C4-2B (cell line): ENCODE results near the gene MED15.
"Not testable (repeated sequence)": the region's sequence is repeated elsewhere in the genome, so short reads cannot be mapped to it uniquely, and the experiment has no call there.

ENCODE experiments used
- H3K27ac ChIP-seq: fragments of 450-650 bp; 2 replicates; pipeline ENCODE4 v1.5.1; 2017
- ZFX ChIP-seq: fragments of 450-650 bp; IDR thresholded peaks from 2 replicates; pipeline ENCODE4 v1.6.1; 2017
- TF ChIP-seq, protein P1 (sequence below): fragments of 450-650 bp; conservative IDR thresholded peaks from 2 replicates; pipeline ENCODE4 v1.5.1; 2017; ENCODE audit warnings: mild to moderate bottlenecking

The MED15 gene

GRCh38 chr22:20475115-20475436 is 32.3 kb upstream of the MED15 start:
- TF ChIP-seq, protein P1, sequence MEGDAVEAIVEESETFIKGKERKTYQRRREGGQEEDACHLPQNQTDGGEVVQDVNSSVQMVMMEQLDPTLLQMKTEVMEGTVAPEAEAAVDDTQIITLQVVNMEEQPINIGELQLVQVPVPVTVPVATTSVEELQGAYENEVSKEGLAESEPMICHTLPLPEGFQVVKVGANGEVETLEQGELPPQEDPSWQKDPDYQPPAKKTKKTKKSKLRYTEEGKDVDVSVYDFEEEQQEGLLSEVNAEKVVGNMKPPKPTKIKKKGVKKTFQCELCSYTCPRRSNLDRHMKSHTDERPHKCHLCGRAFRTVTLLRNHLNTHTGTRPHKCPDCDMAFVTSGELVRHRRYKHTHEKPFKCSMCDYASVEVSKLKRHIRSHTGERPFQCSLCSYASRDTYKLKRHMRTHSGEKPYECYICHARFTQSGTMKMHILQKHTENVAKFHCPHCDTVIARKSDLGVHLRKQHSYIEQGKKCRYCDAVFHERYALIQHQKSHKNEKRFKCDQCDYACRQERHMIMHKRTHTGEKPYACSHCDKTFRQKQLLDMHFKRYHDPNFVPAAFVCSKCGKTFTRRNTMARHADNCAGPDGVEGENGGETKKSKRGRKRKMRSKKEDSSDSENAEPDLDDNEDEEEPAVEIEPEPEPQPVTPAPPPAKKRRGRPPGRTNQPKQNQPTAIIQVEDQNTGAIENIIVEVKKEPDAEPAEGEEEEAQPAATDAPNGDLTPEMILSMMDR: no peak
- TF ChIP-seq ZFX: no peak
- no peak overlapping the region for H3K27ac ChIP-seq

DNA sequence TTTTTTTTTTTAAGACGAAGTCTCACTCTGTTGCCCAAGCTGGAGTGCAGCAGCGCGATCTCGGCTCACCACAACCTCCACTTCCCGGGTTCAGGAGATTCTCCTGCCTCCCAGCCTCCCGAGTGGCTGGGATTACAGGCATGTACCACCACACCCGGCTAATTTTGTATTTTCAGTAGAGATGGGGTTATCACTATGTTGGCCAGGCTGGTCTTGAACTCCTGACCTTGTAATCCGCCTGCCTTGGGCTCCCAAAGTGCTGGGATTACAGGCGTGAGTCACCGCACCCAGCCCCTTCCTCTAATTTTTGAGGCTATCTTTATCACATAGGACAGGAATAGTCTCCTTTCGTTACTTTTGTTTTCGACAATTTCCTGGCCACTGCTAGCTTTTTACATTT is 31.8 kb upstream of the MED15 start:
- H3K27ac ChIP-seq: not testable (repeated sequence)

DNA sequence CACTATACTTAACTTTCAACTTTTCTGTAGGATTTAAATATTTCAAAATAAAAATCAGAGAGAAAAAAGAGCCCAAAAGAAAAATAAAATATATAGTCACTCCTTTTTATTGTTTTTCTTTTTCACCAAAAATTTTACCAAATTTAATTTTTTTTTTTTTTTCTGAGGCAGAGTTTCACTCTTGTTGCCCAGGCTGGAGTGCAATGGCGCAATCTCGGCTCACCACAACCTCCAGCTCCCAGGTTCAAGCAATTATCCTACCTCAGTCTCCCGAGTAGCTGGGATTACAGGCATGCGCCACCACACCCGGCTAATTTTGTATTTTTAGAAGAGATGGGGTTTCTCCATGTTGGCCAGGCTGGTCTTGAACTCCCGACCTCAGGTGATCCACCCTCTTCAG is 29.4 kb upstream of the MED15 start:
- H3K27ac ChIP-seq: not testable (repeated sequence)

DNA sequence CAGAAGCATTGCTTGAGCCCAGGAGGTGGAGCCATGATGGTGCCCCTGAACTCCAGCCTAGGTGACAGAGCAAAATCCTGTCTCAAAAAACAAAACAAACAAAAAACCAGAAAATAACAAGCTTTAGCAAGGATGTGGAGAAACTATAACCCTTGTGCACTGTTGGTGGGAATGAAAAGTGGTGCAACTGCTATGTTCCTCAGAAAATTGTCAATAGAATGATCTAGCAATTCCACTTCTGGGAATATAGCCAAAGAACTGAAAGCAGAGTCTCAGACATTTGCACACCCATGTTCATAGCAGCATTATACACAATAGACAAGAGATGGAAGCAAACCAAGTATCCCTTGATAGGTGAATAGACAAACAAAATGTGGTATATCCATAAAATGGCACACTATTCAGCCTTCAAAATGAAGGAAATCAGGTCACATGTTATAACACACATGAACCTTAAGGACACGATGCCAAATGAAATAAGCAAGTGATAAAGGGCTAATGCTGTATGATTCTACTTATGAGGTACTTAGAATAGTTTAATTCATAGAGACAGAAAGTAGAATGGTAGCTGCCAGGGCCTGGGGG is 27.7 kb upstream of the MED15 start:
- TF ChIP-seq ZFX: no peak
- TF ChIP-seq, protein P1: no peak
- no peak overlapping the region for H3K27ac ChIP-seq

GRCh38 chr22:20483143-20483506 is 24.3 kb upstream of the MED15 start:
- H3K27ac ChIP-seq: not testable (repeated sequence)

- no peak overlapping the region for H3K27ac ChIP-seq
- TF ChIP-seq, protein P1: no peak
- no peak for TF ChIP-seq ZFX
Measured at GRCh38 chr22:20483771-20484170, 23.6 kb upstream of the MED15 start.

DNA sequence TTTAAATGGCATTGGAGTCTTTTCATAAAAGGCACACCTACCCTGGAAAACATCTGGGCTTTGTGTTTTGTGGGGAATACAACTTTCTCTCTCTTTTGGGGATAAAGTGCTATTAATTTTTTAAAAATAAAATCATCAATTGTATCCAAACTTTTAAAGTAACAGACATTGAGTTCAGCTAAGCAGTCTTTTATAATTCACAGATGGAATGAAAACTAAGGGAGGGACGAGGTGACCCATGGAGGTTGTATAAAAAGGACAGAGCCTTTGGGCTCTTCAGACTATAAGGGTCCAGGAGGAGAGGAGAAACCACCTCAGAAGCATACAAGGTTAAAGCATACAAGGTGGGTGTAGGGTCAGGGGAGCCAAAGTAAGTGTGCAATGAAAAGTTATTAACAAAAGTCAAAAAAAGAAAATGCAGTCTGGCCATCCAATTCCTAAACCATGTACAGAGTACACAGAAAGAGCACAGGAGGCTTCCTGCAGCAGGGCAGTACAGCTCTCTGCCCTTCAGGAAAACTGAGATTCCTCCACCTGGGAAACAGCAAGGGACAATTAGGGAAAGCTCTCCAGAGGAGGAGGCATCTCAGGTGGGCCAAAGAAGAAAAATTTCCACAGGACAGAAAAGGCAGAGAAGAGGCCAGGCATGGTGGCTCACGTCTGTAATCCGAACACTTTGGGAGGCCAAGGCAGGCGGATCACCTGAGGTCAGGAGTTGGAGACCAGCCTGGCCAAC is 22.3 kb upstream of the MED15 start:
- no peak overlapping the region for H3K27ac ChIP-seq
- TF ChIP-seq ZFX: no peak
- TF ChIP-seq, protein P1: no peak

GRCh38 chr22:20486229-20486628 is 21.2 kb upstream of the MED15 start:
- no peak overlapping the region for H3K27ac ChIP-seq
- TF ChIP-seq ZFX: no peak
- TF ChIP-seq, protein P1: no peak

- H3K27ac ChIP-seq: no peak overlapping the region
- no peak for TF ChIP-seq ZFX
- TF ChIP-seq, protein P1: no peak
Measured at GRCh38 chr22:20487715-20488114, 19.7 kb upstream of the MED15 start.
